K562 (cell line): Measurements from ENCODE around the gene LCNL1. TPM values are rescaled to one million over a fixed set of nuclear protein-coding genes. Genes with fewer than 3 reads are reported as not detected.

Experiments
- CUX1 ChIP-seq: fragments of 200-800 bp; sonication (Bioruptor generic); IDR thresholded peaks from 2 replicates; pipeline ENCODE4 v1.6.1; 2016; ENCODE audit warnings: missing genetic modification characterization, missing compliant biosample characterization
- HES1 ChIP-seq: fragments of 450-650 bp; IDR thresholded peaks from 2 replicates; pipeline ENCODE4 v1.6.1; 2016; ENCODE audit warnings: low read depth, mild to moderate bottlenecking, moderate library complexity
- KDM4B ChIP-seq, 2 experiments: fragments of 450-650 bp in 1 of 2; sonication (generic) in 1 of 2; IDR thresholded peaks; 2 replicates each; pipeline ENCODE4 v1.6.1; 2016 to 2017; ENCODE audit warnings: borderline replicate concordance in 2 of 2, antibody characterized with exemption in 1 of 2, low read depth in 1 of 2, mild to moderate bottlenecking in 1 of 2
- ZNF57 ChIP-seq: fragments of 450-650 bp; formaldehyde crosslinking; IDR thresholded peaks from 2 replicates; pipeline ENCODE4 v1.4.0; 2020; ENCODE audit warnings: mild to moderate bottlenecking, moderate library complexity
- polyA plus RNA-seq, 8 experiments: library from polyadenylated mRNA; depleted of rRNA in 4 of 8; stranded (reverse) in 5 of 8; unstranded in 3 of 8; fragments of >200 nt; fragmentation: Nextera tagmentation in 2 of 8; fragmentation: Illumina TruSeq in 1 of 8; extraction: Ambion mirVana in 2 of 8; extraction: Trizol in 1 of 8; gene quantifications; 2 replicates each; pipeline versions ENCODE4 v1.2.1 to v1.2.3, GENCODE V29; 2011 to 2014; ENCODE audit warnings: inconsistent platforms in 1 of 8, missing spikeins in 1 of 8
- total RNA-seq, 7 experiments: library from RNA; depleted of rRNA in 6 of 7; stranded (reverse); fragments of >200 nt in 6 of 7; fragmentation: Illumina TruSeq in 2 of 7; extraction: Trizol in 2 of 7; gene quantifications; 2 replicates each; pipeline versions ENCODE4 v1.2.1 to v1.2.3, GENCODE V29; 2011 to 2021; ENCODE audit warnings: low replicate concordance in 1 of 7

LCNL1 gene
- total and polyA plus RNA-seq, 9 of the 15 experiments (the other 6 are each of a cell fraction or from before 2014, with no cell fraction given): 0.04 to 0.16 (median 0.04) TPM; not detected in 4

DNA sequence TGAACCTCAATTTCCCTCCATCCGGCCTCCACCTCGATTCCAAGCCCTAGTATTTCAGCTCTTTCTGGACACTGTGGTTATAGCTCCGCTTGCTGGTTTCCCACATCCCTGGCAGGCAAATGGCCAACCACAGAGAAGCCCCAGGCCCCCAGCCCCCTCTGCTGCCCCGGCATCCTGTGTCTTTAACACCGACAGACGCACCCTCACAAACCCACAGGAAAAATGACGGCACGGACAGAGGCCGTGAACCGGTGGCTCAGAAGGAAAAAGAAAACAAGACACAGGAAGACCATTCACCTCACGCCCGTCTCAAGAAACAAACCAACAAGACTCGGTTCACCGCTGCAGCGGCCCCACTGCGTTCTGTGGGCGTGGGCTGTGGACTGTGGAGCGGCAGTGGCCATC, 15.0 kb downstream of the LCNL1 start (continued):
- TF ChIP-seq CUX1 (CRISPR knock-in tag): no peak
- TF ChIP-seq KDM4B (IDR thresholded peaks at IDR 0.05; ENCODE audit: borderline replicate concordance in 2 of 2, low read depth in 1 of 2): no peak
- TF ChIP-seq HES1: no peak
- no peak for TF ChIP-seq ZNF57 (CRISPR knock-in tag)
- TF ChIP-seq, all 486 proteins: peak for 2
